ENCODE results near the gene ANGPTL2. TPM values are rescaled to one million over a fixed set of nuclear protein-coding genes. Genes with fewer than 3 reads are reported as not detected.

ANGPTL2 gene
- polyA plus RNA-seq, 1 of the 3 experiments (the other 2 are of a cell fraction) = 12.3 TPM

DNA sequence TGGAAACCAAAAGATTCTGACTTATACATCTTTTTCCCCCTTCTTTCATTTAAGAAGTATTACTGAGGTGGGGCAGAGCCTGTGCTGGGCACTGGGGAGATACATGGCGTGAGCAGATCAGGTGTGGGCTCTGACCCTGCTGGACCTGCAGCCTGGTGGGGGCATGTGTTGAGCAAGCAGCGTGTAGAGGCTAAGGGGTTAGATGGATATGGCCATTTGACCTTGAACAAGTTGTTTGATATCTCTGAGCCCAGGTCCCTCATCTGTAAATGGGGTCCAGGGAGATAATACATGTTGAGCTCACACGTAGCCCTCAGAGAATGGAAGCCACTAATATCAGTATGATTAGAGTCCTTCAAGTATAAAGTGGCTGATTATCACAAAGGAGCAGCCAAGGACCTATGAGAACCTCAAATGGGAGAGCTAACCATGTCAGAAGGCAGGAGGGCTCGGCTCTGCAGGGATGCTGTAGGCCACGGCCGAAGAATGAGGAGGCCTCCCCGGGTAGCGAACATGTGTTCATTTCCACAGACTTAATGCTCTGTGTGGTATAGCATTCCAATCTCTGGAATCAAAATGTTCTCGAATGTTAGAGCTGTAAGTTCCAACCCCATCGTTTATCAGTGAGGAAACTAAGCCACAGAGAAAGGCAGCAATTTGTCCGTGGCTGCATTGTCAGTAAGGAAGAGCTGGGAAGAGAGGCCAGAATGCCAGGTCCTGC, 15.4 kb upstream of the ANGPTL2 start (continued):
- TF ChIP-seq USF2 (IDR thresholded peaks at IDR 0.05; ENCODE audit: borderline replicate concordance, low read depth, low read length) (no peak), YY1 (IDR thresholded peaks at IDR 0.05; ENCODE audit: low read depth) (no peak), SIN3A (IDR thresholded peaks at IDR 0.05; ENCODE audit: borderline replicate concordance, low read depth, low read length) (no peak)

GRCh38 chr9:127136880-127137639, 14.6 kb upstream of the ANGPTL2 start:
- Histone ChIP-seq H3K9me2 (no peaks in the 10 kb centered on the region), H3K79me2 (ENCODE audit: insufficient read depth) (no peaks in the 10 kb centered on the region)
- WGBS (ENCODE audit: low lambda C conversion rate) = 85% methylated on average over 4 of the region's 5 CpGs

More at GRCh38 chr9:127136880-127137639, 14.6 kb upstream of the ANGPTL2 start:
- DNase-seq = no peak
- Histone ChIP-seq H3K4me3 (ENCODE audit: low read depth in 2 of 2, low read length in 1 of 2) (no peak overlapping the region), H3K27ac (ENCODE audit: low read depth in 2 of 2, low read length in 1 of 2) (no peak overlapping the region), H3K27me3 (ENCODE audit: insufficient read depth) (no peaks in the 10 kb centered on the region), H3K4me2 (no peak overlapping the region), H3K9me3 (no peaks in the 10 kb centered on the region), H4K20me1 (ENCODE audit: insufficient read depth) (no peaks in the 10 kb centered on the region), H3K4me1 (ENCODE audit: control insufficient read depth in 1 of 2, insufficient read depth in 2 of 2, low read depth in 1 of 2, low read length in 1 of 2) (peaks cover 5 to 13% of the 10 kb centered on the region in 2 experiments; a peak in 2 of 4 replicates), H3K36me3 (replicated peaks in 1 of 2; ENCODE audit: control insufficient read depth in 1 of 2, insufficient read depth in 2 of 2, low read length in 1 of 2) (no peaks in the 10 kb centered on the region), H3F3A (replicated peaks; ENCODE audit: insufficient read depth) (no peaks in the 10 kb centered on the region), H3K9ac (no peak overlapping the region), H2AFZ (ENCODE audit: low read depth) (no peak overlapping the region)
- CTCF ChIA-PET = interaction anchor here (0.6 to 0.7 kb wide), 2 partner anchors 8 to 21 kb away, joined by 3 to 4 read pairs; no protein-coding TSS in a partner anchor
- TF ChIP-seq RFX5 (IDR thresholded peaks at IDR 0.05; ENCODE audit: low read length) (no peak), SMC3 (IDR thresholded peaks at IDR 0.05; ENCODE audit: low read depth, low read length) (no peak), USF2 (IDR thresholded peaks at IDR 0.05; ENCODE audit: borderline replicate concordance, low read depth, low read length) (no peak), GATA2 (CRISPR knock-in tag; IDR thresholded peaks at IDR 0.05) (no peak), NRF1 (IDR thresholded peaks at IDR 0.05; ENCODE audit: low read depth, low read length) (no peak), EP300 (IDR thresholded peaks at IDR 0.05; ENCODE audit: borderline replicate concordance in 1 of 2, low read depth in 1 of 2, low read length in 1 of 2) (no peak), JUND (IDR thresholded peaks at IDR 0.05) (no peak)
- TF ChIP-seq, protein P1, sequence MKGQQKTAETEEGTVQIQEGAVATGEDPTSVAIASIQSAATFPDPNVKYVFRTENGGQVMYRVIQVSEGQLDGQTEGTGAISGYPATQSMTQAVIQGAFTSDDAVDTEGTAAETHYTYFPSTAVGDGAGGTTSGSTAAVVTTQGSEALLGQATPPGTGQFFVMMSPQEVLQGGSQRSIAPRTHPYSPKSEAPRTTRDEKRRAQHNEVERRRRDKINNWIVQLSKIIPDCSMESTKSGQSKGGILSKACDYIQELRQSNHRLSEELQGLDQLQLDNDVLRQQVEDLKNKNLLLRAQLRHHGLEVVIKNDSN (IDR thresholded peaks at IDR 0.05; ENCODE audit: borderline replicate concordance, low read depth) = no peak
- TF ChIP-seq, protein P2, sequence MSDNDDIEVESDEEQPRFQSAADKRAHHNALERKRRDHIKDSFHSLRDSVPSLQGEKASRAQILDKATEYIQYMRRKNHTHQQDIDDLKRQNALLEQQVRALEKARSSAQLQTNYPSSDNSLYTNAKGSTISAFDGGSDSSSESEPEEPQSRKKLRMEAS (IDR thresholded peaks at IDR 0.05; ENCODE audit: low read depth) = no peak
- POLR2A ChIA-PET = no interaction called here

All from SK-N-SH (cell line).